IMR-90 (cell line): ENCODE measurements around the gene LTBP1.

ENCODE experiments used
- BHLHE40 ChIP-seq: fragments of 150-350 bp; IDR thresholded peaks from 2 replicates; pipeline ENCODE4 v1.6.1; 2016; ENCODE audit warnings: mild to moderate bottlenecking, low read depth, low read length
- CHD1 ChIP-seq: IDR thresholded peaks from 2 replicates; pipeline ENCODE4 v1.6.1; 2012; ENCODE audit warnings: low read depth, low read length, improper control_type of control experiment
- FOS ChIP-seq: fragments of 150-350 bp; IDR thresholded peaks from 2 replicates; pipeline ENCODE4 v1.6.1; 2016; ENCODE audit warnings: low read depth, low read length
- MAFK ChIP-seq: IDR thresholded peaks from 2 replicates; pipeline ENCODE4 v1.6.1; 2012; ENCODE audit warnings: low read depth, low read length, improper control_type of control experiment
- NFE2L2 ChIP-seq: fragments of 150-350 bp; IDR thresholded peaks from 2 replicates; pipeline ENCODE4 v1.6.1; 2016; ENCODE audit warnings: low read depth, mild to moderate bottlenecking, low read length
- POLR2A ChIP-seq: IDR thresholded peaks from 2 replicates; pipeline ENCODE4 v1.6.1; 2012; ENCODE audit warnings: mild to moderate bottlenecking, low read depth, low read length
- RAD21 ChIP-seq: IDR thresholded peaks from 2 replicates; pipeline ENCODE4 v1.6.1; 2012; ENCODE audit warnings: low read length, improper control_type of control experiment
- RCOR1 ChIP-seq: IDR thresholded peaks from 2 replicates; pipeline ENCODE4 v1.6.1; 2012; ENCODE audit warnings: mild to moderate bottlenecking, low read length, improper control_type of control experiment; ENCODE audit not compliant: insufficient replicate concordance
- RFX5 ChIP-seq: IDR thresholded peaks from 2 replicates; pipeline ENCODE4 v1.8.0; 2012; ENCODE audit warnings: low read depth, mild to moderate bottlenecking, low read length, moderate library complexity
- SMC3 ChIP-seq: fragments of 150-350 bp; IDR thresholded peaks from 2 replicates; pipeline ENCODE4 v1.6.1; 2016; ENCODE audit warnings: low read depth, mild to moderate bottlenecking, antibody characterized with exemption, low read length, moderate library complexity
- TF ChIP-seq, protein P1 (sequence below): conservative IDR thresholded peaks from 2 replicates; pipeline ENCODE4 v1.5.1; 2012; ENCODE audit warnings: mild to moderate bottlenecking, low read depth, low read length, improper control_type of control experiment
- TF ChIP-seq, protein P2 (sequence below): fragments of 150-350 bp; IDR thresholded peaks from 2 replicates; pipeline ENCODE4 v1.6.1; 2017; ENCODE audit warnings: mild to moderate bottlenecking, antibody characterized with exemption, low read length, low read depth

DNA sequence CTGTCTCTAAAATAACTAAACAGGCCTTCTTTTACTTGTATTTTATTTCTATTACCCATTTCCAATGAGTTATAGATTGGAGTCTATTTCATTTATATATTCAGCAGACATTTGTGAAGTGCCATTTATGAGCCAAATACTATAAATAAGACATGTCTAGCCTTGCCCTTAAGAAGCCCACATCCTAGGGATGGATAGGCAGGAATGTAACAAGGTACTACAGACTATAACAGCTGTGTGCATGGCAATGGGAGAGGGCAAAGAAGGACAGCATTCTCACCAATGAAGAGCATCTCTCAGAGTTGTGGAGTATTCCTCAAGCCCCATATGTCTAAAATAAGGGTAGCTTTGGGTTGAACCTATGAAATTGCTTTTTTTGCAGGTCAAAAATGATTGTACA lies 367.8 kb downstream of the LTBP1 start:
- TF ChIP-seq, protein P1, sequence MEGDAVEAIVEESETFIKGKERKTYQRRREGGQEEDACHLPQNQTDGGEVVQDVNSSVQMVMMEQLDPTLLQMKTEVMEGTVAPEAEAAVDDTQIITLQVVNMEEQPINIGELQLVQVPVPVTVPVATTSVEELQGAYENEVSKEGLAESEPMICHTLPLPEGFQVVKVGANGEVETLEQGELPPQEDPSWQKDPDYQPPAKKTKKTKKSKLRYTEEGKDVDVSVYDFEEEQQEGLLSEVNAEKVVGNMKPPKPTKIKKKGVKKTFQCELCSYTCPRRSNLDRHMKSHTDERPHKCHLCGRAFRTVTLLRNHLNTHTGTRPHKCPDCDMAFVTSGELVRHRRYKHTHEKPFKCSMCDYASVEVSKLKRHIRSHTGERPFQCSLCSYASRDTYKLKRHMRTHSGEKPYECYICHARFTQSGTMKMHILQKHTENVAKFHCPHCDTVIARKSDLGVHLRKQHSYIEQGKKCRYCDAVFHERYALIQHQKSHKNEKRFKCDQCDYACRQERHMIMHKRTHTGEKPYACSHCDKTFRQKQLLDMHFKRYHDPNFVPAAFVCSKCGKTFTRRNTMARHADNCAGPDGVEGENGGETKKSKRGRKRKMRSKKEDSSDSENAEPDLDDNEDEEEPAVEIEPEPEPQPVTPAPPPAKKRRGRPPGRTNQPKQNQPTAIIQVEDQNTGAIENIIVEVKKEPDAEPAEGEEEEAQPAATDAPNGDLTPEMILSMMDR, result no peak
- no peak for TF ChIP-seq MAFK
- TF ChIP-seq POLR2A, result no peak
- TF ChIP-seq RAD21, result no peak
- TF ChIP-seq, protein P2, sequence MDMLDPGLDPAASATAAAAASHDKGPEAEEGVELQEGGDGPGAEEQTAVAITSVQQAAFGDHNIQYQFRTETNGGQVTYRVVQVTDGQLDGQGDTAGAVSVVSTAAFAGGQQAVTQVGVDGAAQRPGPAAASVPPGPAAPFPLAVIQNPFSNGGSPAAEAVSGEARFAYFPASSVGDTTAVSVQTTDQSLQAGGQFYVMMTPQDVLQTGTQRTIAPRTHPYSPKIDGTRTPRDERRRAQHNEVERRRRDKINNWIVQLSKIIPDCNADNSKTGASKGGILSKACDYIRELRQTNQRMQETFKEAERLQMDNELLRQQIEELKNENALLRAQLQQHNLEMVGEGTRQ, result no peak
- no peak for TF ChIP-seq SMC3
- no peak for TF ChIP-seq CHD1
- no peak for TF ChIP-seq FOS
- no peak for TF ChIP-seq RCOR1
- TF ChIP-seq NFE2L2, result no peak
- TF ChIP-seq BHLHE40, result no peak
- no peak for TF ChIP-seq RFX5
